Measurements from ENCODE around the gene PRSS27. TPM values are rescaled to one million over a fixed set of nuclear protein-coding genes. Genes with fewer than 3 reads are reported as not detected.

The PRSS27 gene
- total and polyA plus RNA-seq, 2 of the 4 experiments (the other 2 are of a cell fraction) = under 0.01 to 0.58 TPM

- H3K14ac ChIP-seq (replicated peaks; ENCODE audit: low read depth, low read length) = no peak overlapping the region
- H3K9ac ChIP-seq (ENCODE audit: low read depth, low read length) = no peak overlapping the region
- H3K23ac ChIP-seq (ENCODE audit: low read depth, low read length) = no peak overlapping the region
- no peak overlapping the region for H3K56ac ChIP-seq (ENCODE audit: extremely low read depth, insufficient read depth, low read length)
- H2BK5ac ChIP-seq (ENCODE audit: low read depth, low read length, poor library complexity, severe bottlenecking) = no peak overlapping the region
- no peak overlapping the region for H3K4me3 ChIP-seq (ENCODE audit: insufficient read depth, low read depth, low read length)
- CTCF ChIA-PET = no interaction called here
- no peaks in the 10 kb centered on the region; a peak in 1 of 4 replicates for H3K79me1 ChIP-seq (ENCODE audit: low read depth in 1 of 2, low read length in 2 of 2)
- H3K27me3 ChIP-seq (ENCODE audit: control insufficient read depth, insufficient read depth, low read length) = no peaks in the 10 kb centered on the region
- H3K9me3 ChIP-seq (ENCODE audit: control insufficient read depth, insufficient read depth, low read length) = no peaks in the 10 kb centered on the region
- H3K27ac ChIP-seq (ENCODE audit: insufficient read depth, low read length) = no peak overlapping the region
- peaks cover 16% of the 10 kb centered on the region for H3K36me3 ChIP-seq (ENCODE audit: control insufficient read depth, insufficient read depth, low read length)
- no peak overlapping the region for H2BK20ac ChIP-seq (ENCODE audit: low read depth, low read length)
- no peak overlapping the region for H3K18ac ChIP-seq (ENCODE audit: low read depth, low read length)
- H3K9me1 ChIP-seq (ENCODE audit: insufficient read depth, low read length) = no peaks in the 10 kb centered on the region
- intact Hi-C loops (cut with micrococcal nuclease) = no loop called here
- no peaks in the 10 kb centered on the region for H3K4me1 ChIP-seq (ENCODE audit: control insufficient read depth, insufficient read depth, low read length)
- in situ Hi-C loops (cut with MboI; ENCODE audit: low sequenced_read_pairs) = no loop called here
- TF ChIP-seq BHLHE40 (IDR thresholded peaks at IDR 0.05; ENCODE audit: low read depth, low read length) (no peak), RCOR1 (IDR thresholded peaks at IDR 0.05; ENCODE audit: insufficient replicate concordance, low read length) (no peak), NFE2L2 (IDR thresholded peaks at IDR 0.05; ENCODE audit: low read depth, low read length) (no peak), SMC3 (IDR thresholded peaks at IDR 0.05; ENCODE audit: low read depth, low read length) (no peak), CHD1 (IDR thresholded peaks at IDR 0.05; ENCODE audit: low read depth, low read length) (no peak), FOS (IDR thresholded peaks at IDR 0.05; ENCODE audit: low read depth, low read length) (no peak), CEBPB (IDR thresholded peaks at IDR 0.05; ENCODE audit: low read depth, low read length) (no peak), RAD21 (IDR thresholded peaks at IDR 0.05; ENCODE audit: low read length) (no peak), POLR2A (IDR thresholded peaks at IDR 0.05; ENCODE audit: low read depth, low read length) (no peak), USF2 (IDR thresholded peaks at IDR 0.05; ENCODE audit: low read depth, low read length) (no peak), MAZ (IDR thresholded peaks at IDR 0.05; ENCODE audit: borderline replicate concordance, low read depth, low read length) (no peak), ELK1 (IDR thresholded peaks at IDR 0.05; ENCODE audit: borderline replicate concordance, low read depth, low read length) (no peak), MAFK (IDR thresholded peaks at IDR 0.05; ENCODE audit: low read depth, low read length) (no peak), MXI1 (IDR thresholded peaks at IDR 0.05; ENCODE audit: borderline replicate concordance, low read depth, low read length) (no peak), CTCF (conservative IDR thresholded peaks at IDR 0.05; ENCODE audit: low read depth, low read length) (no peak)
- no peak overlapping the region for H4K5ac ChIP-seq (ENCODE audit: low read depth, low read length)
- H4K91ac ChIP-seq (ENCODE audit: insufficient read depth, low read depth, low read length) = no peak overlapping the region
- ATAC-seq (ENCODE audit: low read depth) (no peak), DNase-seq (no peak)
- POLR2A ChIA-PET (ENCODE audit: unreplicated experiment) = no interaction called here
- no TSS peak for BruUV-seq (replicated peaks)
- no peak overlapping the region for H2AK5ac ChIP-seq (ENCODE audit: low read depth, low read length)
- no peak overlapping the region for H2AK9ac ChIP-seq (replicated peaks; ENCODE audit: low read depth, low read length, poor library complexity)
- H4K20me1 ChIP-seq (ENCODE audit: insufficient read depth, low read length) = peaks cover 7% of the 10 kb centered on the region
- H2AFZ ChIP-seq (replicated peaks; ENCODE audit: low read length, poor library complexity) = no peak overlapping the region
- H3K4ac ChIP-seq (ENCODE audit: low read depth, low read length) = no peak overlapping the region
- dilution Hi-C loops (cut with HindIII; ENCODE audit: low sequenced_read_pairs, unreplicated experiment) = no loop called here
- H3K4me2 ChIP-seq (ENCODE audit: low read depth, low read length) = no peak overlapping the region
- 83% methylated on average over 4 of the region's 14 CpGs; no CpG with 5 or more reads in 1 of the 2 experiments for WGBS, 2 experiments (ENCODE audit: extremely low coverage in 2 of 2, insufficient read length in 1 of 2)
- no peak overlapping the region for H2BK15ac ChIP-seq (ENCODE audit: low read depth, low read length)
- no peak overlapping the region for H4K8ac ChIP-seq (ENCODE audit: low read depth in 2 of 2, low read length in 2 of 2)
- no peak overlapping the region for H2BK120ac ChIP-seq (ENCODE audit: low read depth, low read length)
Observed at GRCh38 chr16:2712063-2712441, 8.0 kb downstream of the PRSS27 start.
